Glutamatergic neuron (in vitro differentiated cells): ENCODE results near the gene EZH2. TPM values are rescaled to one million over a fixed set of nuclear protein-coding genes. Genes with fewer than 3 reads are reported as not detected.

ENCODE experiments used
- DNase-seq: peaks from one replicate; pipeline ENCODE4 v3.0.0; 2022
- H3K27ac Mint-ChIP-seq: one replicate; pipeline ENCODE4 v1.8.0; 2020; ENCODE audit warnings: mild to moderate bottlenecking, mixed read lengths, inconsistent platforms; ENCODE audit not compliant: unreplicated experiment
- H3K27me3 Mint-ChIP-seq: one replicate; pipeline ENCODE4 v1.8.0; 2020; ENCODE audit warnings: mild to moderate bottlenecking, moderate library complexity, mixed read lengths, inconsistent platforms; ENCODE audit not compliant: unreplicated experiment
- H3K36me3 Mint-ChIP-seq: one replicate; pipeline ENCODE4 v1.8.0; 2020; ENCODE audit warnings: mild to moderate bottlenecking, mixed read lengths, inconsistent platforms; ENCODE audit not compliant: unreplicated experiment
- H3K4me1 Mint-ChIP-seq: one replicate; pipeline ENCODE4 v1.8.0; 2020; ENCODE audit warnings: mild to moderate bottlenecking, low read depth, mixed read lengths, inconsistent platforms; ENCODE audit not compliant: unreplicated experiment
- H3K4me3 Mint-ChIP-seq: one replicate; pipeline ENCODE4 v1.8.0; 2020; ENCODE audit warnings: mild to moderate bottlenecking, mixed read lengths, inconsistent platforms; ENCODE audit not compliant: unreplicated experiment
- H3K9me3 Mint-ChIP-seq: one replicate; pipeline ENCODE4 v1.8.0; 2020; ENCODE audit warnings: mild to moderate bottlenecking, moderate library complexity, mixed read lengths, inconsistent platforms; ENCODE audit not compliant: unreplicated experiment
- total RNA-seq: library from RNA; stranded (reverse); fragmentation: NEBNext Ultra II Directional; extraction: Animal tissue kit (Norgen Biotek cat#: 25700); gene quantifications from one replicate; pipeline ENCODE4 v1.2.1, GENCODE V29; 2021; ENCODE audit not compliant: unreplicated experiment
- TF ChIP-seq, protein P1 (sequence below): fragments of 200-600 bp; sonication (generic); IDR thresholded peaks from one replicate; pipeline ENCODE4 v1.5.0; 2021; ENCODE audit not compliant: partially characterized antibody, unreplicated experiment

The EZH2 gene
- total RNA-seq, 1 donor from 2014 or later: 314 TPM

DNA sequence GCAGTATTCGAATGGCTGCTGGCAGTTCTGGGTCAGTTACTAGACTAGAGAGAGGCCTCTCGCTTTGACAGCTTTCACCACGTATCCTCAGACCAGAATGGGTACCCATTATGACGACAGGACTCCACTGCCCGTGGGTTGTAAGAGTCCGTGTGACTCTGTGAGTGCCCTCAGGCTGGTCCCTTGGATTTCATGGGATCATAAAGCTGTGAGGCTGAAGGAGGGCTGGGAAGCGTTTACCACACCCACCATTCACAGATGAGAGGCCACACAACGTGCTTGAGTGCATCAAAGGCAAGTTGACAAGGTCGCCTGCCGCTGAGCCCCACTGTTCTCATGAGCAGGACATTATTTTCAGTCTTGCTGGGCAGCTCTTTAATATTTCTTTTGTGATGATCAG, 87.2 kb downstream of the EZH2 start:
- TF ChIP-seq, protein P1, sequence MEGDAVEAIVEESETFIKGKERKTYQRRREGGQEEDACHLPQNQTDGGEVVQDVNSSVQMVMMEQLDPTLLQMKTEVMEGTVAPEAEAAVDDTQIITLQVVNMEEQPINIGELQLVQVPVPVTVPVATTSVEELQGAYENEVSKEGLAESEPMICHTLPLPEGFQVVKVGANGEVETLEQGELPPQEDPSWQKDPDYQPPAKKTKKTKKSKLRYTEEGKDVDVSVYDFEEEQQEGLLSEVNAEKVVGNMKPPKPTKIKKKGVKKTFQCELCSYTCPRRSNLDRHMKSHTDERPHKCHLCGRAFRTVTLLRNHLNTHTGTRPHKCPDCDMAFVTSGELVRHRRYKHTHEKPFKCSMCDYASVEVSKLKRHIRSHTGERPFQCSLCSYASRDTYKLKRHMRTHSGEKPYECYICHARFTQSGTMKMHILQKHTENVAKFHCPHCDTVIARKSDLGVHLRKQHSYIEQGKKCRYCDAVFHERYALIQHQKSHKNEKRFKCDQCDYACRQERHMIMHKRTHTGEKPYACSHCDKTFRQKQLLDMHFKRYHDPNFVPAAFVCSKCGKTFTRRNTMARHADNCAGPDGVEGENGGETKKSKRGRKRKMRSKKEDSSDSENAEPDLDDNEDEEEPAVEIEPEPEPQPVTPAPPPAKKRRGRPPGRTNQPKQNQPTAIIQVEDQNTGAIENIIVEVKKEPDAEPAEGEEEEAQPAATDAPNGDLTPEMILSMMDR: no peak
- Mint-ChIP-seq H3K9me3 (peaks cover 11% of the 10 kb centered on the region), H3K36me3 (peaks cover 21% of the 10 kb centered on the region), H3K4me1 (peaks cover 8% of the 10 kb centered on the region), H3K27ac (no peak overlapping the region), H3K27me3 (peaks cover 3% of the 10 kb centered on the region), H3K4me3 (no peak overlapping the region)
- no peak for DNase-seq

DNA sequence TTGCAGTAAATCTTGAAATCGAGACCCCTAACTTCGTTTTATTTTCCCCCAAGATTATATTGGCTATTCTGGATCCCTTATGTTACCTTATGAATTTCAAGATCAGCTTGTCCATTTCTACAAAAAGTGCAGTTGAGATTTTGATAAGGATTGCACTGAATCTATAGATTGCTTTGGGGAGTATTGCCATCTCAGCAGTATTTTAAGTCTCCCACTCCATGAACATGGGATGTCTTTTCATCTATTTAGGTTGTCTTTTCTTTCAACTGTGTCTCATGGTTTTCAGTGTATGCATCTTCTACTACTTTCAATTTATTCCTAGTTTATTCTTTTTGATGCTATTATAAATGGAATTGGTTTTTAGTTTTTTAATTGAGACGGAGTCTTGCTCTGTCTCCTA, 89.6 kb downstream of the EZH2 start:
- peaks cover 9% of the 10 kb centered on the region for H3K4me1 Mint-ChIP-seq
- H3K36me3 Mint-ChIP-seq: peaks cover 21% of the 10 kb centered on the region
- TF ChIP-seq, protein P1: no peak
- peaks cover 11% of the 10 kb centered on the region for H3K9me3 Mint-ChIP-seq
- H3K27ac Mint-ChIP-seq: no peak overlapping the region
- no peak overlapping the region for H3K4me3 Mint-ChIP-seq
- no peak for DNase-seq
- peaks cover 3% of the 10 kb centered on the region for H3K27me3 Mint-ChIP-seq

DNA sequence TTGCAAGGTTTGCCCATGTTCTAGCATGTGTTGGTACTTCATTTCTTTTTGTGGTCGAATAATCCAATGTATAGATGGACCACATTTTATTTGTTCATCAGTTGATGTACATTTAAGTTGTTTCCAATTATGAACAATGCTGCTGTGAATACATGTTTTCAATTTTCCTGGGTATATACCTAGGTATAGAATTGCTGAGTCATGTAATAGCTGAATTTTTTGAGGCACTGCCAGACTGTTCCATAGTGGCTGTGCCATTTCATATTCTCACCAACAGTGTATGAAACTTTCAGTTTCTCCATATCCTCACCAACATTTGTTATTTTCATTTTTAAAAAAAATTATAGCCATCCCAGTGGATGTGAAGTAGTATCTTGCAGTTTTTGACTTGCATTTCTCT, 90.5 kb downstream of the EZH2 start:
- Mint-ChIP-seq H3K27ac (no peak overlapping the region), H3K36me3 (peaks cover 14% of the 10 kb centered on the region), H3K4me1 (peaks cover 11% of the 10 kb centered on the region), H3K9me3 (peaks cover 10% of the 10 kb centered on the region), H3K4me3 (no peak overlapping the region), H3K27me3 (peaks cover 3% of the 10 kb centered on the region)
- TF ChIP-seq, protein P1: no peak
- DNase-seq: no peak

DNA sequence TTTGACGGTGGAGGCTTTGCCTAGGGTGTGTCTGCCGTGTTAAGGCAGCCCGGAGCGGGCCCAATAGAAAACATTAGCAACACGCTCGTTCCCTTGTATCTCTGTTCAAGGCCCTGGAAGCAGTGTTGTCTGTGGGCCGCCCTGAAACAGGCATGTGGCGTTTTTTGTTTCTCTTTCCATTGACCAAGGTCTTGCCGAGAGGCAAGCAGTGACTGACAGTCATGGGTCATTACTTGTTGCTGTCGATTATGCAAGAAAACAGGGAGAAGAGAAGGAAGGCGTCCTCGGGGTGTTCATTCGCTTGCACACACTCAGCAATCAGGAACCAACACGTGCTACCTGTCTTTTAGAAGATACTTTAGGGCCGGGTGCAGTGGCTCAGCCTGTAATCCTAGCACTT, 92.5 kb downstream of the EZH2 start:
- H3K36me3 Mint-ChIP-seq: peaks cover 14% of the 10 kb centered on the region
- peaks cover 8% of the 10 kb centered on the region for H3K4me1 Mint-ChIP-seq
- H3K27me3 Mint-ChIP-seq: peaks cover 3% of the 10 kb centered on the region
- no peak overlapping the region for H3K27ac Mint-ChIP-seq
- DNase-seq: no peak
- no peak overlapping the region for H3K4me3 Mint-ChIP-seq
- H3K9me3 Mint-ChIP-seq: peaks cover 8% of the 10 kb centered on the region
- TF ChIP-seq, protein P1: no peak

DNA sequence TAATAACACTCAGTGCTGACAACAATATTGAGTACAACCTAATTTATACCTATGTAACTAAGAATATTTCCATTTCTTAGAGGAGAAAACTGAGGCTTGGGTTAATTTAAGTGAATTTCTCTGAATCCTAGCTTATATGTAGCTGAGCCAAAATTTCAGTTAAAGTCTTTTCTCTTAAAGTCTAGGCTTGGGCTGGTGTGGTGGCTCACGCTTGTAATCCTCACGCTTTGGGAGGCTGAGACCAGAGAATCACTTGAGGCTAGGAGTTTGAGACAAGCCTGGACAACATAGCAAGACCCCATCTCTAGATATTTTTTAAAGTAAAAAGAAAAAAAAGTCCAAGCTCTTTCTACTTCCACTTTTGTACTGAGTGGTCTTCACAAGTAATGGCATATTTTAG, 93.2 kb downstream of the EZH2 start:
- H3K36me3 Mint-ChIP-seq: peaks cover 12% of the 10 kb centered on the region
- TF ChIP-seq, protein P1: no peak

More for the DNA sequence above, 93.2 kb downstream of the EZH2 start:
- H3K4me3 Mint-ChIP-seq: no peak overlapping the region
- no peak overlapping the region for H3K27ac Mint-ChIP-seq
- no peak for DNase-seq
- H3K4me1 Mint-ChIP-seq: peaks cover 3% of the 10 kb centered on the region
- H3K27me3 Mint-ChIP-seq: peaks cover 3% of the 10 kb centered on the region
- peaks cover 3% of the 10 kb centered on the region for H3K9me3 Mint-ChIP-seq
